ENCODE data around the gene SMIM27.
A peak's percentile ranks its signal among the peaks of the same experiment; 100 is the strongest.
"Not testable (repeated sequence)": the region's sequence is repeated elsewhere in the genome, so short reads cannot be mapped to it uniquely, and the experiment has no call there.

The SMIM27 gene

GRCh38 chr9:32558408-32558934 is 6.3 kb downstream of the SMIM27 start:
- no peak for DNase-seq

GRCh38 chr9:32565967-32566366 is 13.8 kb downstream of the SMIM27 start:
- no peak for DNase-seq

DNA sequence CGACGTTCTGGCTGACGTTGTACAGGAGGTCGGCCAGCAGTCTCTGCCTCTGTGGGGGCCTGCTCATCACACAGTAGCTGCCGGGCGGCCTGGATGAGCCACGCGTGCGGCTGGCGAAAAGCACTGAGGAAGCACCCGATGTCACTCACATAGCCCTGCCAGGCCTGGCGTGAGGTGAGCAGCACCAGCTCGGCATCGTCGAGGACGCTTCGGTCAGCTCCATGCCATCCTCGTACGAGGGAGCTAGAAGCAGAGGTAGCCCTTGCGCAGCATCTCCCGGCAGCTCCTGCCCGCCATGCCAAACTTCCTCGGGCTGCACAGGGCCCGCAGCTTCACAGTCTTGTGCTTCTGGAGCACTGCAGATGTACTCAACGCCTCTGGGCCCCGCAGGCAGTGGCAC is 14.6 kb downstream of the SMIM27 start:
- no peak for DNase-seq

GRCh38 chr9:32570262-32570661 is 18.1 kb downstream of the SMIM27 start:
- DNase-seq, result no peak

- DNase-seq, result peak in 1 of 2 experiments; percentile 7
These were observed 20.1 kb downstream of the SMIM27 start for GRCh38 chr9:32571969-32572899.

DNA sequence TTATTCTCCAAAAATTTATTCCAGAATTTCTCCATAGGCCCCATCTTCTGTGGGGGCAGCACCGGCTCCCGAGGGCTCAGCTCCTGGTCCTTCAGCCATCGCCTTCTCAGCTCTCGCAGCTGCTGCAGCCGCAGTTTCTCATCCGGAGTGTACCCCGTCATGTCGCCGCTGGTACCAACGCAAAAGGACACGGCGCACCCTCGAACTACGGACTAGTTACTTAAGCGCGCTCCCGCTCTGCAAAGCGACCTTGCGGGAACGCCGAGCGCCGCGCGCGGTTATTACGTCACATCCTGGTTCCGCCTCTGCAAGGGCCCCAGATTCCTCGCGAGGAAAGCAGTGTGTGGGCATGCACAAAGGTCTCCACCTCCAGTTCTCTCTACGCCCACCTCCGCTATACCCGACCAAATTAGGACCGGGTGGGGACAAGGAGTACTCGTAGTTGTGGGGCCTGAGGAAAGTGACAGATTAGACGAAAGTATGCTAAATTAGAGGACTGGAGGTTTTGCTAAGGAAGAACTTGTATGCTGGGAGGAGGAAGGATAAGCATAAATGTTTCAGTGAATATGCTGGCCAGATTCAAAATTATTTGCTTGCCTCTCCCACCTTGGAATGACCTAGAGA is 20.9 kb downstream of the SMIM27 start, which contains the start of gene NDUFB6:
TSS of gene NDUFB6 (minus strand) at position 260 of the 624 bp plus-strand sequence. CDS start at position 161, 99 bp downstream.
- peak; percentile 46 to 71 for DNase-seq

- no peak for DNase-seq
These were observed 21.7 kb downstream of the SMIM27 start for GRCh38 chr9:32573821-32574220.

- DNase-seq, result no peak
These were observed 22.7 kb downstream of the SMIM27 start for GRCh38 chr9:32574858-32575257.

- no peak for DNase-seq
These were observed 25.2 kb downstream of the SMIM27 start for GRCh38 chr9:32577316-32577715.

GRCh38 chr9:32578976-32579375 is 26.8 kb downstream of the SMIM27 start:
- no peak for DNase-seq

- DNase-seq, result no peak
These were observed 27.7 kb downstream of the SMIM27 start for GRCh38 chr9:32579706-32580331.

DNA sequence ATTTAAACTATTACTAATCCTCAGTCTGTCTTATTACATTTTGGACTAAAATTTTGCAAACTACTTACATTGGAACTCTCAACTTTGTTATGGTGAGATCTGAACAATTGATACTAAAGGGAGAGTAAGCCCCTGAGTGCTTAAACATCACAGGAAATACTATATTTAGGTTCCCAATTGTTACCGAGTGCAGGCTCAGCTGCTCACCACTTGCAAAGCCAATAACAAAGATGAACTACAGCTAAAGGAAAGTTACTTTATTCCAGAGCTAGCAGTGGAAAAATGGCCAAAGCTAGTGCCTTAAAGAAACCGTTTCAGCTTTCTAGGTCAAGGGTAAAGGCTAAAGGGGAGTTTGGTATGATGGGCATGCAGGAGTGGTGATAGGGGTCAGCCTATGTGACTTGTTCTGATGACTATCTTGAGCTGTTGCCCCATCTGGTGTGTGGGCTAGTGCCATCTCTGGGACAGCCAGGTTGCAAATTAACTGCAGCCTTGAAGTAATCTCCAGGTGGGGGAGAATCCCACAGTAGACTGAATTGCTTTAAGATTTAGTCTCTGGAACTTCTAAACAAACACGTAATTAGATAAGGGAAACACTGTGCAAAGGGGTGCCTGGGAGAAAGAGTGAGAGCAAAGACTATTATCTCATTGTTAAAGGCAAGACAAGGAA is 28.6 kb downstream of the SMIM27 start:
- no peak for DNase-seq

GRCh38 chr9:32581512-32582143 is 29.5 kb downstream of the SMIM27 start:
- DNase-seq, result no peak

GRCh38 chr9:32584784-32585183 is 32.7 kb downstream of the SMIM27 start:
- DNase-seq, result no peak

GRCh38 chr9:32587901-32588300 is 35.8 kb downstream of the SMIM27 start:
- no peak for DNase-seq

GRCh38 chr9:32589083-32589723 is 37.1 kb downstream of the SMIM27 start:
- DNase-seq, result no peak

DNA sequence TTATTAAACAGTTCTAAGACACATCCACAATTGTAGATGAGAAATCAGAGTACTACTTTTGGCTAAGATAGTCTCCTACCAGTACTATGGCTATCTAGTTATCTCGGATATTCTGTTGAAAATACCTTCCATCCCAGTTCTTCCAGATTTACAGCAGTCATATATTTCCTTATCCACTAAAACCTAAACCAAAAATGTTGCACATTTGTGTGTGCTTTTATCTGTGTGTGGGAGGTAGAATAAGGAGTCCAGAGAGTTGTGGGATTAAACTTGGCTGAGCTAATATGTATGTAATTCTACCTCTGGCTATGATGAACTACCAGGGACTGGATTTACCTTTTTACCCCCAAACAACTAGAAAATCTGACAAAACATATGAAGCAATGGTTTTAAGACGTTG is 38.3 kb downstream of the SMIM27 start:
- no peak for DNase-seq

DNA sequence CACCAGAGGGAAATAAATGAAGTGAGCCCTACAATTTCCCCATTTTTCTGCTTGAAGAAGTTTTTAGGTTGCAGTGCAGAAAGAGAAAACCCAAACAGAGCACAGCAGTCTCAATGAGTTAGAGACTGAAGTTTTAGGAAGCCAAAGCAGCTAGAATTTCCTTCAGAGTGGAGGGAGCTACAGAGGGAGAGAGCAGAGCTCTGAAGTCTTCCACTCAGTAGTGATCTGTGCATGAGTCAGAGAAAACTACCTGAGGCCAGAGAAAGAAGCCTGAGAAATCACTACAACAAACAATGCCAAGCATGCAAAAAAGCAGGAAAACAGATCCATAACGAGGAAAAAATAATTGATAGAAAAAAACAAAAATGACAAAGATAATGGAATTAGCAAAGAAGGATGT is 38.8 kb downstream of the SMIM27 start:
- no peak for DNase-seq

- DNase-seq, result no peak
These were observed 44.2 kb downstream of the SMIM27 start for GRCh38 chr9:32596096-32596865.

DNA sequence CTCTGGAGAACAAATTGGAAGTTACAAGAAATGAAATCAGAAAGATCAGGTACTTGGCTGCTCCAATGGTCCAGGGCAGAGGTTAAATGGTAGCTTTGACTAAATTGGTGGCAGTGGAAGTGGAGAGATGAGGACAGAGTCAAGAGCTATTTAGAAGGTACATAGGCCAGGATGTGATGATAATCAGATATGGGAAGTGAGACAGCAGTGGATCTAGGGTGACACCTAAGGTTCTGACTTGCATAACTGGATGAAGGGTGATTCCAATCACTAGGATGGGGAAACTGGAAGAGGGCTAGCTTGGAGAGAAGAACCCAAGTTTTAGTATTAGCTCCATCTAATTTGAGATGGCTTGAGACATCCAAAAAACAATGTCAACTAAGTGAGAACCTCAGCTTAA is 44.8 kb downstream of the SMIM27 start:
- DNase-seq, result no peak

GRCh38 chr9:32599021-32599420 is 46.9 kb downstream of the SMIM27 start:
- not testable (repeated sequence) for DNase-seq

Data from NCI-H187 (cell line).